NCI-H146 (cell line): Measurements from ENCODE around the gene MKRN1.
"Not testable (repeated sequence)": the region's sequence is repeated elsewhere in the genome, so short reads cannot be mapped to it uniquely, and the experiment has no call there.

ENCODE experiments used
- DNase-seq: peaks from one replicate; lab custom pipeline; 2025; lab: John Stamatoyannopoulos, UW

The MKRN1 gene

DNA sequence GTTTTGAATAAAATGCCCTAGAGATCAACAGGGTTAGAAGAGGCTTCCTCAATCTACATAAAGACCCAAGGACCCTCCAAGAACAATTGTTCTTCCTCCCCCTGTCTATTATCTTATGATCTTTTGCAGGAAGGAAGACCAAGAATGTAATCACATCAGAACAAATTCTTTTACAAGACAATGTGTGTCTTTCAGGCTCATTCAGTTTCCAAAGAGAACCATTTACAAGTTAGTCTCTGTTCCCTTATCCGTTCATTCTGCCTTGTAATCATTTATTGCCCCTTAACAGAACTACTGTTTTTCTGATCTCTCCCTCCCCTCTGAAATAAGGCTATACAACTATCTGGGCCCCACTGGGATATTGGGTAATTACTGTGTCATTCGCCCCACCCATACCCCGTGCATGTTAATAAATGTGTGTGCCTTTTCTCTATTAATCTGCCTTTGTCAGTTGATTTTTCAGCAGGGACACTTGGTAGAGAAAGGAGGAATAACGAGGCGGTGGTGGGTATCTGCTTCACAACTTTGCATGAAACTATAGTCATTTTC is 5.7 kb upstream of the MKRN1 start:
- DNase-seq: no peak

DNA sequence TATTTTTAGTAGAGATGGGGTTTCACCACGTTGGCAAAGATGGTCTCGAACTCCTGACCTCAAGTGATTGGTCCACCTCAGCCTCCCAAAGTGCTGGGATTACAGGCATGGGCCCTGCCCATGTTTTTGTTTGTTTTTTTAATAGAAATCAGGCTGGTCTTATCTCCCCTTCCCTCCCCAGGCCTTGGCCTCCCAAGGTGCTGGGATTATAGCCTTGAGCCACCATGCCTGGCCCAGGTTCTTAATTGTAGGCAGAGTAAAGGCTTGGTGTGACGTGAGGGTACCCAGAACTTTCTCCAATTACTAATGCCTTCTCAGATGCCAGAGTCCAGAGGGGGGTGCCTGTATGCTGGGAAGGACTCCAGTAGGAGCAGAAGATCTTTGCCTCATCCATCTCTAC is 5.2 kb upstream of the MKRN1 start:
- no peak for DNase-seq

DNA sequence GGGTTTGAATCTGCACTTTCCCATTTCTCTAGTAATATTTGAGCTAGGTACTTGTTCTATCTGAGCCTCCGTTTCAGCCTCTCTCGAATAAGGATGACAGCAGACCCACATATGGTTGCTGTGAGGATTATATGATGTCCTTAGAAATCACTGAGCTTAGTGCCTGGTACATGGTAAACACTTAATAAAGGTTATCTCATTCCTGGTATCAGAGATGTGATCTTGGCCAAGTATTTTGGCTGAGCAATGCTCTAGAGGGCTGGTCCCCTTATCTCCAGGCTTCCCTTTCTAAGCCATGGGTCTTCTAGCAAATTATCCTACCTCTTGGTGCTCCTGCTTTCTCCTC is 407 bp upstream of the MKRN1 start:
- DNase-seq: no peak

DNA sequence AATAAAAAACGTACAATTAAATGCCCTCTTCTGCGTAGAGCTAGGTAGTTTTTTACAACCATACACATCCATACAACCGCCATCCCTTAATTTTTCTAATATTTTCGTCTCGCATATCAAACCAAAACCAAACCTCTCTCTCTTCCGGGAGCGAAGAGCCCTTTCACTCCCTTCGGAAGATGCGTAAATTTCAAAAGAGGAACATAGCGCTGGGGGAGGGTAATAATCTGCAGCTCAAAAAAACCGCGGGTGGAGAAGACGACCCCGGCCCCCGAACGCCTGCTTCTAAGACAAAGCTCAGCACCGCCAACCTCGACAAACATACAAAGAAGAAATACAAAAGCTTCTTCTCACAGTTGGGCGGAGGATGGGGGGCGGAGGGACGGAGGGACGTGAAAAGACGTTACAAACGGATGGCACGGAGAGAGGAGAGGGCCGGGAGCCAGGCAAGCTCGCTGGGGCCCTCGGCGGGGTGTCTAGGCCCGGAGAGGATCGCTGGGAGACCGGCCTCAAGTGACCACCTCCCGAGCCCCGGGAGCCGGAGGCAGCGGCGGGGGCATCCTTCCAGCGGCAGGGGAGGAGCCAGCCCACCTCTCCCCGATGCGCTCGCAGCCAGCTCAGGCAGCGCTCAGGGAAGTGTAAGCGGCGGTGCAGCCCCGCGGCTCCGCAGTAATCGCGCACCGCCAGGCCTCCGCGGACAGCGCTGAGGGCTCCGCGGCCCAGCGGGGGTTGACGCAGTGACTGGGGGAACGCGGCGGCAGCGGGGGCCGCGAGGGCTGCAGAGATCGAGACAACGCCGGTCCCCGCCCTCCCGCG is 851 bp downstream of the MKRN1 start:
- peak; percentile 85 for DNase-seq

DNA sequence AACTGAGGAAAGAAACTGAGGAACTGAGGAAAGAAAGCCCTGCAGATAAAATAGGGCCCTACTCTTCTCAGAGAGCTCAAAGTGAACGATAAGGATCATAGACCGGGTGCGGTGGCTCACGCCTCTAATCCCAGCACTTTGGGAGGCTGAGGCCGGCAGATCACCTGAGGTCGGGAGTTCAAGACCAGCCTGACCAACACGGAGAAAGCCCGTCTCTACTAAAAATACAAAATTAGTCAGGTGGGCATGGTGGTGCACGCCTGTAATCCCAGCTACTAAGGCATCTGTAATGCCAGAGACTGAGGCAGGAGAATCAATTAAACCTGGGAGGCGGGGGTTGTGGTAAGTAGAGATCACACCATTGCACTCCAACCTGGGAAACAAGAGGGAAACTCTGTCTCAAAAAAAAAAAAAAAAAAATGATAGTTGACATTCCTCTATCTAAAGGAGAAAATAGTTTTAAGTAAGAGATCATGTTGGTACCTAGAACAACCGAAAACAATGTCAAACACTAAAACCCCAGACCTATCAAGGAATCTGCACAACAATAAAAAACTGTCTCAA is 2.5 kb downstream of the MKRN1 start:
- DNase-seq: no peak

DNA sequence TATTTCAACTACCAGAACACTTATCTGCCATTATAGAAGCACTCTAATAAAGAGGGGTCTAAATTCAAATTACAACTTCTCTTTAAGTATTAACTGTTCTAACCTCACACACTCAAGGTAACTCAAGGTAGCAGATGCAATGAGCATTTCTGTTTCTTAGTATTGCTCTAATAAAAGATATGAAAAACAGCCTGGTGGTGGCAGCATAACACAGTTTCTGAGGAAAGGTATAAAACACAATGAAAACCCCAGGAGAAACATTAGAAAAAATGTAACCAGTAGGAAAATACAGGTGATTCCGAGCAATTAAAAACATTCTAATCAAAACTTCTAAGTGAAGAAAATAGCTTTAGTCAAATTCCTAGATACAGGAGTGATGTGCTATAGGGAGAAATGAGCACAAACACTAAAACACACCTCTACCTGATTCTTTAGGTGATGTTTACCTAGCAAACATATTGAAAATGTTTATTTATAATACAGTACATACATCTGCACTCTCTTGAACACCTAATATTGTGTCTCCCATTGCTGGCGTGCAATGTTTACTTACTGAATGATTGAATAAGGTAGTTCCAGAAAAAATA is 3.5 kb downstream of the MKRN1 start:
- peak; percentile 68 for DNase-seq

DNA sequence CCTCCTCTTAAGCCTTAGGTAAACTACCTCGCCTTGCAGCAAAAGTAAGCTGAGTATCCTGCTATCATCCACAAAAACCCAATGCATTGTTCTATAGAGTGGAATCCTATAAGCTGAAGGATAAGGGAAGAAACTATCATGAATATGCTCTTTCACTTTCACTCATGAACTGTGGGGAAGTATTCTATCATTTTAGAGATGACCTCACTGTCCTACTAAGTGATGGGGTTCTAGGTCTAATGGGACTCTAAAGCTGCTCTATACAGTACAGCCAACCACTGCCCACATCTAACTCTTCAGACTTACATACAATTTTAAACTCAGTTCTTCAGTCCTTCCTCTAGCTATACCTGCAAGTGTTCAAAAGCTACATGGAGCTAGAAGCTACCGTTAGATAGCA is 16.2 kb downstream of the MKRN1 start:
- no peak for DNase-seq

DNA sequence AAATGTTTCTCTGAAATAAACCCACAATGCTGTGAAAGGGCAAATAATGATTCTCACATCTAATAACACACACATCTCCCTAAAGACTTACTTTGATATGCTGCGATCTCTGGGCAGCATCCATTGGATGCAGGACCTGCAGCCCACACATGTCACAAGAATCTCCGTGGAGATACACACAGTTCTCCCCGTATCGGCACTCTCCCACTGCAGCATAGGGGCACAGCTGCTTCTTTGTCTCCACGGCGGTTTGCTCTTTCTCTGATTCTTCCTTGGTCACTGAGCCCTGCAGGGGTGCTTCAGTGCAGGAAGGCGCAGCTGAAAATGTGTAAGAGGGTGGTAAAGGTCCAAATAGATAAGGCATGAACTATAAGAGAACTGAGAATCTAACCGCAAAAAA is 20.4 kb downstream of the MKRN1 start:
- DNase-seq: no peak

DNA sequence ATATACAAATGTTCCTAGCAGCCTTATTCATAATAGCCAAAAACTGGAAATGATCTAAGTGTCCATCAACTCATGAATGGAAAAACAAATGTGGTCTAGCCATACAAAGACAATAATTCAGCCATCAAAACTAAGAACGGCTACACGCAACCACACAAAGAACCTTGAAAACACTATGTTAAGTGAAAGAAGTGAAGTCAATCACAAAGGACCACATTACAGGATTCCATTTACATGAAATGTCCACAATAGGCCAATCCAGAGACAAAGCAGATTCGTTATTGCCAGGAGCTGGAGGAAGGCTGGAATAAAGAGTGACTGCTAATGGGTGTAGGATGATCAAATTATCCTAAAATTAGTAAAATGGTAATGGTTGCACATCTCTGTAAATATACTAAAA is 21.1 kb downstream of the MKRN1 start:
- DNase-seq: no peak

DNA sequence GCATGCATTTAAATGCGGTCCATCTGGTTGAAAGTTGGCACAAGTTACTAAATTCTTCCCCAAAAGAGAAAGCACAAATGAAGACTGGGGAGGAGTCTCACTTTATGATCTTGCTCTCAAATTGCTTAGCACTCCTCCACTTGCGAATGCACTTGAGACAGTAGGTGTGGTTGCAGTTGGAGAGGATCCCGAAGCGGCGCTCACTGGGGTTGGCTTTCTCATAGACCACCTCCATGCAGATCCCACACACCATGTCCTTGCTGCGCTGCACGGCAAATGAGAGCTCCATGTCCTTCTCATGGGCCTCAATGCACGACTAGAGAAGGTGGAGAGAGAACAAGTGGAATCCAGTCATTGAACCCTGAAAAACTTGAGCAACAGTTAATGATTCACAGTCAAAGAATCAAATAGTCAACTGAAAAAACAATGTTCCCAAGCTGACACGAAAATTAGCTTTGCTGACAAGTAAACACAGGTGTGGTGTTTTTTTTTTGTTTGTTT is 22.7 kb downstream of the MKRN1 start:
- DNase-seq: no peak

DNA sequence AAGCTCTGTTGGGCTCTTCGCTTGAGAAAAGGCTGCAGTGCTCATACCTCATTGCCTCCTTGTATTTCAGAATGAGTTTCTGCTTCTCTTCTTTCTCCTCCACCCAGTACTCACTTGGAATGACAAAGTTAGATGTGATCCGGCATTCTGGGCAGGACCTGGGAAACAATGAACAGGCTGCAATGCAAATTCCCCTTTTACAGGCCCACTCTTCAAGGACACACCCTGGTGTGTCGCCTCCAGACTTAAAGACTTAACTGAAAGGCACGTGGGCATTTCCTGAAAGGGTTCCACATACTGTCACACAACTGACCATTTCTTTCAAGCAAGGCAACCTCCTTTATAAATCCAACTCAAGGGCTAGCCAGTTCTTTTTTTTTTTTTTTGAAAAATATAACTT is 23.6 kb downstream of the MKRN1 start:
- DNase-seq: no peak

DNA sequence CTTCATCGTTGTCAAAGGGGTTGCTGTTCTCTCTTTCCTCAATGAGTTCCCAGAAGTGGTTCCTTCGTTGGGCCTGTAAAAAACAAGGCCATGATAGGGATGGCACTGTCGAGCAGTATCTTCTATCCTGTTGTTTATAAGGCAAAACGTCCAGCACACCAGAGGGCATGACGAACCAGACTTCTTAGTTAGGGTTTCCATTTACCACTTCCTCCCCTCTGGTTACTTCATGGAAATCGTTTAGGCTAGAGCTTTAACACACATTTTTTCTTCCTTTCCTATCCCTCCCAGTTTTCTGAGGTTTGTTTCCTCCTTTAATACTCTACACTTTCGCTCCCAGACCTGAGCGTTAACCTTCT is 24.7 kb downstream of the MKRN1 start:
- DNase-seq: no peak

DNA sequence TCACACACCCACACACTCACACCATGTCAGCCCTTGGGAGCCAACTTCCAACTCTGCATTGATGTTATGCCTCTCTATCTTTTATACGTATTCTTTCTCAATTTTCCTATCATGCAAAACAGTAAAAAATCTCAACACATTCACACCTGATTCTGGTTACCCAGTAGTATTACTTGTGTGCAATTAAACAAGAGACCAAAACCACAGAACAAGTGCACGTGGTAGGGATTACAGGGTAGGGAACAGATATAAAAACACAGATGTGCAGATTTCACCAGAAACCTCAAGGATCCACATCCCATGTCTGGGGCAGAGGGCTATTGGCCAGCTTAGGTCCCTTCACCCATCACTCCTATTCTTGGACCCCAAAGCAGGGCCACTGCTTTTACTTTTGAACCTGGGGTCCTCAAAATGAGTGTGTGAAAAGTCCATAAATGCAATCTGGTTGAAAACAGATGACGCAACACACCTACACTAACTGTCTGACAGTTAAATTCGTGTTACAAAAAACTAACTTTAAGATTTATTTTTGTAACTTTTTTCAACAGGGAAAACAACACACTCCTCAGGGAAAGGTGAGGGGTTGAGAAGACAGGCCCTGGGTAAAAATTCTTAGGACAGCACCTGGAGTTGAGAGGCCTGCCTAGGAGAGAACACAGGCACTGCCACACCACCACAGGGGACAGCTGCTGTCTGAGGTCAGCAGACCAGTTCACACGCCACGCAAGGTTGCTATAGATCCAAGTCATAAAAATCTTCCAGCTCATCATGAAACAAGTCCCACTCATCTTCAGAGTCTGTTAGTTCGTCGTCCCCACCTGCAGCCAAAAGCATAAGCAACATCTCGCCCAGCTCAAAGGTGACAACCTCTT is 25.3 kb downstream of the MKRN1 start:
- not testable (repeated sequence) for DNase-seq

DNA sequence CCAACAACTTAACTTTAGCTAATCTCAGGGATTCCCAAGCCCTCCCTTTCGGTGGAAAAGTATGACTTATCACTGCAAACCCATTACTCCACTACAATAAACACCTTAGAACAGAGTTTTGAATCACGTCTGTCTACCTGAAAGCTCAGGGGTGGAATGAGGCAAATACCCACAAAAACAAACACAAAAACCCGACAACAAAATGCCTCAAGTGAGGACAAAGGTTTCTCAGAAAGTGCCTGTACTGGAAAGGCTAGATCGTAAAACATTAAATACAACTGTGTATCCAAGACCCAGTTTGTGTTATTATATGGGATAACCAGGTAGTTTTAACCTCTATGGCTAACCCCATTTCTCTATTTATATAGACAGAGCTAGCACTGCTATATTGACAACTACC is 26.0 kb downstream of the MKRN1 start:
- no peak for DNase-seq

DNA sequence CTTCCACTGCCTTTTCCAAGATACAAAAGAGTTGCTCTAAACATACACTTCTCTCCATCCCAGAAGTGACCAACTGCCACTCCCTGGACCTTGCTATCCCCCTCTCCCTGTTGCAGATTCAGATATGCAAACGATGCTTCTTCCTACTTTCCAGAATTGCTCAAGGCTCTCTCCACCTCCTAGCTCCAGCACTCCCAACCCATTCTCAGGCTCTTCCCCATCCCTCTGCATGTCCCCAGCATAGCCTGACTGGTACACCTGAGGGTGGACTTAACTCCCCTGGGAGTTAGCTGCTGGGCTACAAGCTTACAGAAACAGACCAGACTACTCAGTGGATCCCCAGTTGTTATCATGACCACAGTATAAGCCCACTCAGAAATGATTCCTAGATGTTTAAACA is 27.6 kb downstream of the MKRN1 start:
- no peak for DNase-seq

DNA sequence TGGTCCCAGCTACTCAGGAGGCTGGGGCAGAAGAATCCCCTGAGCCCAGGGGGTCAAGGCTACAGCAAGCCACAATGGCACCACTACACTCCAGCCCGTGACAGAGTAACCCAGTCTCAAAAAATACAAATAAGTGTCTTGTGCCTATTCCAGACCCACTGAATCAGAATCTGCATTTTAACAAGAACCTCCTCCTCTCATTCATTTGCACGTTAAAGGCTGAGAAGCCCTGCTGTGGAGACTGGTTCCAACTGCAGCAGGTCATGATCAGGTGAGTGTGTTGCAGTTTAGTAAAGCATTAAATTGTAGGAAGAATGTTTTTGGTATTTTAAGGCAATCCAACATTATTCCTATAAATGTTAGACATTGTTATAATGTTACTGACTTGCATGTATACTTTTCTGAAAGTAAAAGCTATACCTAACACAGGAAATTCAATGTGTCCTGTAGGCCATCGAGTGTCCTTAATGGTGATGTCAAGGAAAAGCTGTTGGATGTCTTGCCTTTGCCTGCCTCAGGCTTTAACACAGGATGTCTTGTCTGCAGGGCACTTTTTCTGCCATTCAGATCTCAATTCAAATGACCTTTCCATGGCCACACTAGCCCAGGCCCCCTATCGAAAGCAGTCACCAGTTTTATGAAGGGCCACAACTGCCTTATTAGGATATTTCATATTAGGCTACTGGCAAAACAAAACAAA is 30.4 kb downstream of the MKRN1 start:
- DNase-seq: no peak

DNA sequence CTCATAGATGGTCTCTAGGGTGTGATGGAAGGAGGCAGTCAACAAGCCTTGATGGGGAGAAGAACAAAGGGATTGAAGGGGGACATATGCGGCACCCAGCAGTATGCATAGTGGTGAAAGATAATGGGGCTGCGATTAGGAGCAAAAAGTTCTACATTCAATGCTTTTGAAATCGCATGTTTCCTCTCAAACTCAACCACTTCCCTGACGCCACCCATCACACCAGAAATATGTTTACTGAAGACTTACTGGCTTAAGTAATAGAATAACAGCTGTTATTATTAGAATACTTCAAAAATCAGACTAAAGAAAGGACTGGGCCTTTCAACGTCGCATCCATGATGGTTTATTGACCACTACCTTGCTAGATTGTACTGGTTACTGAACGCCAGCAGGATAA is 31.5 kb downstream of the MKRN1 start:
- no peak for DNase-seq

DNA sequence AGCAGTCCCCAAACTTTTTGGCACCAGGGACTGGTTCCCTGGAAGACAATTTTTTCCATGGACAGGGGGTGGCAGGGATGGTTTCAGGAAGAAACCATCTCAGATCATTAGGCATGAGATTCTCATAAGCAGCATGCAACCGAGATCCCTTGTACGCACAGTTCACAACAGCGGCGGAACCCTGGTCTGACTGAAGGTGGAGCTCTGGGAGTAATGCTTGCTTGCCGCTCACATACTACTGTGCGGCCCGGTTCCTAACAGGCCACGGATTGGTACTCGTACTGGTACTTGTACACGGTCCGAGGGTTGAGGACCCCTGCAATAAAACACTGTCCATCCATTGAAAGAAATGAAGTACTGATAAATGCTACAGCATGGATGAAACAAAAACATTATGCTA is 32.8 kb downstream of the MKRN1 start:
- DNase-seq: no peak

DNA sequence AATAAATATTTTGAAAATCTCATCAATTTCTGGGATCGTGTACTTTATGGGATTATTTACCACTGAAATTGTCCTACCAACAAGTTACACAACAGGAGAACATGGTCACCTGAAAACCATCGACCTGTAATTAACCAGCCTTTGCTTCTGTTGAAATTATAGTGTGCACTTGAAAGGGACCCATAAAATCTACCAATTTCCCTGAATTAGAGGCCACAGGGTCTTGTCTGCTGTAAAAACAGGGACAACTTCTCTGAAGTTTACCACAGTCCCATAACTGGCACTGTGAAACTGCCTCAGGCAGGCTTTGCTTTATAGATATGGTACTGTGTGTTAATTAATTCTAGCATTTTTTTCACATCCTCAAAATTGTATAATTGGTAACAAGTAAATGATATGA is 37.8 kb downstream of the MKRN1 start:
- DNase-seq: no peak

DNA sequence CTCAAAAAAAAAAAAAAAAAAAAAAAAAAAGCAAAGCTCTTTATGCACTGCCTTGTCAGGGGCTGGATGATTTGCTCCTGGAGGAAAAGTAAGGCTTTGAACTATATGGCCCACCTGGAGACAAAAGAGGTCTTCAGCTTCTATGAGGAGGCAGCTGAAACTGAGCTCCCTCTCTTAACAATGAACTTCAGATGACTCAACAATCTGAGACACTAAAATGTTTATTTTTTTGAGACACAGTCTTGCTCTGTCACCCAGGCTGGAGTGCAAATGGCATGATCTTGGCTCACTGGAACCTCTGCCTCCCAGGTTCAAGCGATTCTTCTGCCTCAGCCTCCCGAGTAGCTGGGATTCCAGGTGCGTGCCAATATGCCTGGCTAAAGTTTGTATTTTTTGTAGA is 38.7 kb downstream of the MKRN1 start:
- DNase-seq: no peak

DNA sequence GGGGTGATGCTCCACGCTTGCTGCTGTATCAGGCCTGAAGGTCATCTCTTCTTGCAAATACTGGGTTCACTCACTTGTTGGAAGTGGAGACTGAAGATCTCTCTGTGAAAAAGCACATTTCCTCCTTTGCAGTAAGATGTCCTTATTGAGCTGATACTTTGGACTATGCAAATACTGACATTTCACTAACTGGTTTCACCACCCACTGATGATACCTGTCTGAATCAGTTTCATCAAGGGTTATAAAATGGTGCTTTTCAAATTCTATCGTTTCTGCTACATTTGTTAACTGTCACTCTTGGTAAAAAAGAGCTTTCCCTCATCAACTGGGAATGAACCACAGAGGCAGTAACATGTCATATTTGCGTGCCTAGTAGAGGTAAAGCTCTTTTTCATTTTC is 39.9 kb downstream of the MKRN1 start:
- no peak for DNase-seq
